Natural killer cell (primary cell): ENCODE results near the gene FAM219B. TPM values are rescaled to one million over a fixed set of nuclear protein-coding genes. Genes with fewer than 3 reads are reported as not detected.

Experiments
- ATAC-seq, 3 donors: fragments of 150-1000 bp in 2 of 3; fragments of 200-7000 bp in 1 of 3; cut with Tn5 transposase; 1 replicate in 1 of 3; 2 replicates in 2 of 3; pipeline ENCODE4 v1.10.0; 2021; ENCODE audit warnings: mild to moderate bottlenecking in 2 of 3, moderate library complexity in 2 of 3
- DNase-seq, 2 donors: peaks; one replicate each; pipeline versions ENCODE4 v3.0.0 to v3.0.0-alpha.2; 2013 to 2021; ENCODE audit warnings: mixed read lengths in 1 of 2
- H3K27ac ChIP-seq: one replicate; pipeline ENCODE4 v1.5.1; 2013; ENCODE audit warnings: mild to moderate bottlenecking, low read length
- H3K27me3 ChIP-seq: one replicate; pipeline ENCODE4 v1.6.1; 2013; ENCODE audit warnings: low read length; ENCODE audit not compliant: control insufficient read depth, insufficient read depth
- H3K36me3 ChIP-seq: one replicate; pipeline ENCODE4 v1.6.1; 2013; ENCODE audit warnings: low read length; ENCODE audit not compliant: control insufficient read depth, insufficient read depth
- H3K4me1 ChIP-seq: one replicate; pipeline ENCODE4 v1.6.1; 2013; ENCODE audit warnings: low read length; ENCODE audit not compliant: control insufficient read depth, insufficient read depth
- H3K4me3 ChIP-seq: one replicate; pipeline ENCODE4 v1.5.1; 2013; ENCODE audit warnings: low read length
- H3K9me3 ChIP-seq: one replicate; pipeline ENCODE4 v1.6.1; 2013; ENCODE audit warnings: low read length; ENCODE audit not compliant: control insufficient read depth, insufficient read depth
- H3K27ac Mint-ChIP-seq, 2 donors: one replicate each; pipeline ENCODE4 v1.8.0; 2022; ENCODE audit warnings: mild to moderate bottlenecking in 2 of 2, mixed read lengths in 2 of 2, moderate library complexity in 1 of 2
- H3K27me3 Mint-ChIP-seq, 2 donors: one replicate each; pipeline ENCODE4 v1.8.0; 2022; ENCODE audit warnings: low read depth in 2 of 2, mixed read lengths in 2 of 2
- H3K36me3 Mint-ChIP-seq: one replicate; pipeline ENCODE4 v1.8.0; 2022; ENCODE audit warnings: mixed read lengths
- H3K4me1 Mint-ChIP-seq, 2 donors: one replicate each; pipeline ENCODE4 v1.8.0; 2022; ENCODE audit warnings: mixed read lengths in 2 of 2
- H3K4me3 Mint-ChIP-seq: one replicate; pipeline ENCODE4 v1.8.0; 2022; ENCODE audit warnings: mild to moderate bottlenecking, moderate library complexity, mixed read lengths
- H3K9me3 Mint-ChIP-seq, 2 donors: one replicate each; pipeline ENCODE4 v1.8.0; 2022; ENCODE audit warnings: mixed read lengths in 2 of 2
- CTCF ChIP-seq: fragments of 200-600 bp; IDR thresholded peaks from one replicate; pipeline ENCODE4 v1.8.0; 2022; ENCODE audit warnings: antibody characterized with exemption
- WGBS: methylation state at CpG from one replicate; pipeline ENCODE4 v1.1.7; 2013; ENCODE audit warnings: missing lambda C conversion rate; ENCODE audit not compliant: insufficient coverage; 5-methylcytosine and 5-hydroxymethylcytosine counted together
- intact Hi-C: fragments of 100-400 bp; cut with micrococcal nuclease; formaldehyde crosslinking; loops from one replicate; pipeline ENCODE4 v1.14.2; 2022
- total RNA-seq, 4 donors: library from RNA; stranded (reverse); fragments of 120-200 nt in 1 of 4; gene quantifications; one replicate each; pipeline versions ENCODE4 v1.2.3 to v1.2.4, GENCODE V29; 2013 to 2022

The FAM219B gene
- total RNA-seq, 3 donors from 2014 or later (not counting 1 experiment from before 2014, with no cell fraction given): 63.5 to 107 (median 69.0) TPM

DNA sequence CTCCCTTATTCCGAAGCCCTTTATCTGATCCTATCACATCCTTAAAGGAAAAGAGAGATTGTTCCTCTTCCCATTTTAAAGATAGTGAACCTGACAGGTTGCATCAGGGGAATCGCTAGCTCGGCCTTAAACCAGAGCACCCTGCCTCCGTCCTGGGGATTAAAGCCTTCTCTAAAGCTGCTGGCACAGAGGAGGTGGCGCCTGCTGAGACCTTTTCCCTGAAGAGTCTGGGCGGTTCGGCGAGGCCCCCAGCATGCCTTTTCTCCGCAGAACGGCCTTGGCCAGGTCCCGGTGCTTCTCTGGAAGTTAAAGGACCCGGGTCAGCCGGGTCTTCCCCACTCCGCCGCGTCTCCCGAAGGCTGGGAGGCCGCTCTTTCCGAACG, 593 bp downstream of the FAM219B start:
- intact Hi-C loops: loop anchor here (2.0 to 5.0 kb wide), 3 partner anchors 15 to 64 kb away; partner anchors contain the start of genes COX5A, MPI and ULK3
- no peak for TF ChIP-seq CTCF
- Histone ChIP-seq H3K27me3 (no peaks in the 10 kb centered on the region), H3K27ac (peak overlapping the region; percentile 75), H3K4me1 (peaks cover 32% of the 10 kb centered on the region), H3K36me3 (peaks cover 30% of the 10 kb centered on the region), H3K4me3 (peak overlapping the region; percentile 90), H3K9me3 (no peaks in the 10 kb centered on the region)
- H3K27ac Mint-ChIP-seq: peak overlapping the region; percentile 93 to 96
- ATAC-seq (peak; percentile 10 to 39 (median 24)), DNase-seq (peak in 1 of 2 donors; percentile 53)
- H3K4me1 Mint-ChIP-seq: peaks cover 20 to 35% of the 10 kb centered on the region in 2 donors
- H3K9me3 Mint-ChIP-seq: no peaks in the 10 kb centered on the region
- no peaks in the 10 kb centered on the region for H3K36me3 Mint-ChIP-seq
- H3K27me3 Mint-ChIP-seq: no peaks in the 10 kb centered on the region
- WGBS: under 1% methylated on average over 20 of the region's 20 CpGs
- H3K4me3 Mint-ChIP-seq: peak overlapping the region; percentile 98

- TF ChIP-seq CTCF: no peak
- DNase-seq: no peak
- Mint-ChIP-seq H3K27ac (peak overlapping the region in 1 of 2 donors; percentile 16), H3K27me3 (no peaks in the 10 kb centered on the region), H3K36me3 (no peaks in the 10 kb centered on the region), H3K4me3 (no peak overlapping the region), H3K9me3 (no peaks in the 10 kb centered on the region), H3K4me1 (peaks cover 26 to 42% of the 10 kb centered on the region in 2 donors)
- Histone ChIP-seq H3K9me3 (no peaks in the 10 kb centered on the region), H3K27ac (no peak overlapping the region), H3K4me3 (no peak overlapping the region), H3K4me1 (peaks cover 34% of the 10 kb centered on the region), H3K27me3 (no peaks in the 10 kb centered on the region), H3K36me3 (peaks cover 45% of the 10 kb centered on the region)
- intact Hi-C loops: no loop called here
- WGBS: 92% methylated on average over 7 of the region's 7 CpGs
- ATAC-seq: no peak
Measured at GRCh38 chr15:74904190-74904805, 2.4 kb downstream of the FAM219B start.

DNA sequence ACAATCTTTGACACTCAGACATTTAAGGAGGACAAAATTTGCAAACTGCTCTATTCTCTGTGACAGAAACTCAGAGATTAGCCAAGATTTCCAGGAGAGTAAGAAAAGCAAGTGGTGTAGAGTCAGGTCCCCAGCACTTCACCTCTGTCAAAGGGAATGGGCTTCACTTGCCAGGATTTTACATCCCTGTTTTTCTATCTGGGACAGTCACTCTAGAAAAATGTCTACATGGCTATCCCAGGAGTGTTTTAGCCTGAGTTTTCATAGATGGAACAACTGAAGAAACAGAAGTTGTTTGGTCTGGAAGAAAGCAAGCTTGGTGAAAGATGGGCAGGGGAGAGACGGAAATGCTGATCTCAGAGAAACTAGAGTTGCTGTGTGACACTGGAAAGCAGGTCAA, 3.0 kb downstream of the FAM219B start:
- no peaks in the 10 kb centered on the region for H3K27me3 Mint-ChIP-seq
- no peaks in the 10 kb centered on the region for H3K36me3 Mint-ChIP-seq
- DNase-seq (no peak), ATAC-seq (no peak)
- intact Hi-C loops: no loop called here
- peak overlapping the region; percentile 26 for H3K4me3 Mint-ChIP-seq
- H3K4me1 ChIP-seq: peaks cover 34% of the 10 kb centered on the region
- H3K27ac ChIP-seq: no peak overlapping the region
- TF ChIP-seq CTCF: no peak
- H3K27me3 ChIP-seq: no peaks in the 10 kb centered on the region
- no peak overlapping the region for H3K4me3 ChIP-seq
- peaks cover 51% of the 10 kb centered on the region for H3K36me3 ChIP-seq
- 95% methylated on average over 1 of the region's 1 CpG for WGBS
- no peaks in the 10 kb centered on the region for H3K9me3 ChIP-seq
- H3K27ac Mint-ChIP-seq: peak overlapping the region in 1 of 2 donors; percentile 7
- no peaks in the 10 kb centered on the region for H3K9me3 Mint-ChIP-seq
- H3K4me1 Mint-ChIP-seq: peaks cover 26 to 42% of the 10 kb centered on the region in 2 donors
